GM19035 (cell line): Measurements from ENCODE around the gene JARID2.
A peak's percentile ranks its signal among the peaks of the same experiment; 100 is the strongest.

Experiments used
- ATAC-seq: cut with Tn5 transposase; IDR thresholded peaks from one replicate; pipeline ENCODE4 v1.9.1; 2021; ENCODE audit not compliant: unreplicated experiment

Gene JARID2

DNA sequence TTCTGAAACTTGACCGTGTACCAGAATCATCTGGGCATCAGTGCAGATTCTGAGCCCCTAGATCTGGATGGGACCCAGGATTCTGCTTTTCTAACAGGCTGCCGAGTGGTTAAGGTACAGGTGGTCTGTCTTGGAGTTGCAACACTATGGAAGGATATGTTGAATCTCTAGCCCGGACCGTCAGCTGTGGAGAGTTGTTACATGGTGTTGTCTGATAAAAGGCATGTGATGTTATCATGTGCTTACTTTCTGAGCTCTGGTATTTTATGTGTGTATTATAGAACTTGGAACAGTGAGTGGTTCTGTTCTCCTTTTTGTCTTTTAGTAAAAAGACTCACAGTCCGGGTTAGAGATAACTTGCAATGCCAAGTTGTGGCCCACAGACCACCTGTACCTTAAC is 123.0 kb downstream of the JARID2 start:
- no peak for ATAC-seq

DNA sequence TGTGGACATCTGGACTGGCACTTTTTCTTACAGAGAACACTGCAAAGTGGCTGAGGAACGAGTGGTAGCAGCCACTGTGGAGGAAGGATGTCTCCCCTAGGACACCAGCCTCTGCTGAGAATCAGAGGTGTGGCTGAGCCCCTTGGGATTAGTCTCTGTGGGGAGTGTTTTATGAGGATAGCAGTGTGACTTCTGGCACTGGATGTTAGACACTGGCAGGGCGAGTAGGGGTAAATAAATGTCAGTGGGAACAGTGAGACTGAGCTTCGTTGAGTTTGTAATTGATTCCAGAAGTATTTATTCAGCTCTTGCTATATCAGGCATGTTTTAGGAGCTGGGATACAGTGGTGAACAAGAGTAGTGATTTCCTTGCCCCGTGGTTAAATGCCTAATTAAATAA is 124.0 kb downstream of the JARID2 start:
- no peak for ATAC-seq

DNA sequence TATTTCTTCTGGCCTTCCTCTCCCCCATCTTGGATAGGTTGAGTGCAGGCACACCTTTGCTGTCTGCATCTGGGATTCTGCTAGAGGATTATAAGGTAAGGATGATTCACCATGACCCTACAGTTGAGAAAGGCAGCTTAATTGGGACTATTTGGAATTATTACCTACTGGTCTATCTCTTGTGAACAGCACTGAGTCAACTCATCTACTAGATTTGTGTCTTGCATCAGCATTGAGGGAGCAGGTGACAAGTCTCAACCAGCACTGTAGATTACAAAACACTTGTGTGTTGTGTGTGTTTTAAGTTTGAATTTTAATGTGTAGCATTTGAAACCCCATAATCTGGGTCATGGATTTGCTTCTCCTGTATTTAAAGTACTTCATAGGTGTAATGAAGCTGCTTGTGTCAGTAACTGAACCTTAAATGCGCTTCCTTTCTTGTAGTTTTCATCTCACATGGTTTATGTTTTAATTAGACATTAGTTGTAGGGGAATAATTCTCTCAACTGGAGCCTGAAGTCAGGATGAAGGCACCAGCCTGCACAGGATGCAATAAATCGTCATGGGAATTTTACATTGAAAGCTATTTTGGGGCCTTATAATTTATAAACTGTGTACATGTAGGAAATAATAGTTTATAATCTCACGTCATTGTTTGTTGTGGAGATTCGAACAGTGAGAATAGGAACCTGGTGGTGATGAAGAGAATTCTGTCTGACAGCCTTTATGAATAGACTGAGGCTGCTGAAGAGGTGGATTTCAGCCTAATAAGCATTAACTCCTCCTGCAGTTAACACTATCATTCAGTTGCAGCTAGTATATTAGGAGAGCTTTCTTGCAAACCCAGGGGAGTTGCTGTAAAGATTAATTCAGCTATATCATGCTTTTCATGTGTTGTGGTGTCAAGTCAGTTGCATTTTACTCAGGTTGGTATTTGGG is 125.1 kb downstream of the JARID2 start:
- ATAC-seq, result no peak

DNA sequence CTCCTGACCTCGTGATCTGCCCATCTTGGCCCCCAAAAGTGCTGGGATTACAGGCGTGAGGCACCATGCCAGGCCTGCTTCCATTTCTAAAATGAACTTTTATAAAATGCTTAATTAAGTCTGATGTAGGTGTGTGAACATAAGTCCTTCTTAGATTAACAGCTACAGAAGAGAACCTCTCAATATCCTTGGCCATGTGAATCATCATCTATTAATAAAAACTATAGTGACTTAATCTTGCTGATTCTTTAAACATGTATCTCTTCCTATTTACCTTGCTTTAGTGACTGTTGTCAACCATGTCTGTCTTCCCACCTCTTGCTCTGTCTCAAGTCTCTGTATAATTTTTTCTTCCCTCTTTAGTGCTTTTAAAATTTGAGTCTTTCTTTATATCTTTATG is 127.1 kb downstream of the JARID2 start:
- no peak for ATAC-seq

DNA sequence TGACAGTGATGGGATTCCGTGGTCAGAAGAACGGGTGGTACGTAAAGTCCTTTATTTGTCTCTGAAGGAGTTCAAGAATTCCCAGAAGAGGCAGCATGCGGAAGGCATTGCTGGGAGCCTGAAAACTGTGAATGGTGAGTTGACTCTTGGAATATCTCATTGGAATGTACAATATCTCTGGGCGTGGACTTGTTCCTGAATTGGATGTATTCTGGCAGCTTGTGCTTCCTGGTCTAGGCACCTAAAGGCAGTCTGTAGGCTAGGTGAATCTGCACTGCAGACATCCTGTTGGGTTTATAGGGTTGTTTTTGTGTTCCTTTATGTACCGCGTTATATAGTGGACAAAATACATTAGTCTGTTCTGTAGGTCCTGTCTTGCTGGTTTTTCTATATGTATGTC is 128.2 kb downstream of the JARID2 start:
- no peak for ATAC-seq

DNA sequence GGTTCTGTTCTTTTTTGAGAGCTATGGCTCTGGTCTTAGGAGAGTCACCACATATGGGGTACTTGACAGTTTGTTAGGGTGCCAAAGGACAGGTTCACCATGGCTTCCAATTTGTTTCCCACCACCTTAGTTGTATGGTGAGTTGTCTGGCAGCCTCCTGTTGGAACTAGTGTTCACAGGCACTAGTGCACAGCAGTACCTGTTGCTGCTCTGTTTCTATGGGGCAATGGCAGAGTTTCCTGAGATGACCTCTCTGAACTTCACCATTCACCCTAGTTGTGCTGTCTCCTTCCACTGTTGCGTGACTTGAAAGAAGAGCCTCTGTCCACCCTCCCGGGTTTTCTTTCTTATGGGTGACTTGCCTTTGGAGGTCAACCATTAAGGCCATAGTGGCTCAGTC is 129.1 kb downstream of the JARID2 start:
- ATAC-seq, result no peak

DNA sequence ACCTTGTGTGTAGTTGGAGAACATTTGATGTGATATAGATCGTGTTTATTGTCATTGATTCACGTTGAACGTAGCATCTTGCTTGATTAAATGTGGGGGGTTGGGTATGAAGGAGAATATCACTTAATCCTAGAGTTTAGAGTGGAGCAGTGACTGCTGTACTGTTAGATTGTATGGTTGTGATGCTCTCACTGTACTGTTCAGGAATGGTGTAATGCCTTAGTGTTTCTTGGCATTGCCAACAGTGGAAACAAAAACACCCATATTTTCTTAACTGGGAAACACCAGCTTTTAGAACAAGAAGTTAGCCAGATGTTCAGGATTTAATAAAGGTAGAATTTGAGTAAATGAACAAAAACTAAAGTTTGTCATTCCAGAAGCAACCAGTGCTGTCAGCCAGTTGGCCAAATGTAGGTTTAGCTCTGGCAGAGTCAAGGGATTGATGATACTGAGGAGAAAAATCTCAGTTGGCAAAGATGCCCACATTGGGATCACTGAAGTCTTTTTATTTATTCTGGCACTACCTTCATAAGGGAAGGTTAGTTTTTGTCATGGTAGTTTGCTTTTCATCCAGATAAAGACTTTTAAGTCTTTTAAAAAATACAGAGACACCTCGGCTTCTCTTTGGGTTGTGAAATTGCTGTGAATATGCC is 129.9 kb downstream of the JARID2 start:
- no peak for ATAC-seq

DNA sequence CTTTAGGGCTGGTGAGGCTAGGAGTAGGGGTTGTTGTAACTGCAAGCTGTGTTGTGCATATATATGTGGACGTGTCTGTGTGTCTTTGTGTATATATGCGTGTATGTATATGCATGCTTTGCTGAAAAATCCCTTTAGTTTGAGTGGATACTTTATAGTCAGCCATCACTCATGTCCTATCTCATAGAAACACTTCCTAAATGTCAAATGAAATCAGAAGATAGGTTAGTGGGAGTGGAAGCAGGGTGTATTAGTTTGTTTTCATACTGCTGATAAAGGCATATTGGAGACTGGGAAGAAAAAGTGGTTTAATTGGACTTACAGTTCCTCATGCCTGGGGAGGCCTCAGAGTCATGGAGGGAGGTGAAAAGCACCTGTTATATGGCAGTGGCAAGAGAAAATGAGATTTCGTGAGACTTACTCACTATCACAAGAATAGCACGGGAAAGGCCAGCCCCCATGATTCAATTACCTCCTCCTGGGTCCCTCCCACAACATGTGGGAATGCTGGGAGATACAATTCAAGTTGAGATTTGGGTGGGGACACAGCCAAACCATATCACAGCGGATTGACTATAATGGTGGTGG is 131.1 kb downstream of the JARID2 start:
- no peak for ATAC-seq

DNA sequence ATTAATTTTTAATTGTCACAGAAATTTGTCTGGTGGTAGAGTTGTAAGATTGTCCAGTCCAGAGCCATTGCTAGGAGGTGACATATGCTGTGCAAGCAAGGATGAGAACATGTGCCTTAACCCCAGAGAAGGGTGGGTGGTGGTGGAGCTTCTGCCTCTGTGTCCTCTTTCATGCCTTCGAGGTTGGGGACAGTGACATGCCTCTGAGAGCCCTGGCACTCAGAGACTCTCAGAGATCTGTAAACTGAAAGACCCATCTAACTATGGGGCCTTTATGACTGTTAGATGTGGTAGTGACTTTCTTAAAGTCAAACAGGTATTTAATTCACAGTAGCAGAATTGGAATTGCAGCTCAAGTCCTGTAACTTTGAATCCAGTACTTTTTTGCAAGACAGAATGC is 132.4 kb downstream of the JARID2 start:
- no peak for ATAC-seq

DNA sequence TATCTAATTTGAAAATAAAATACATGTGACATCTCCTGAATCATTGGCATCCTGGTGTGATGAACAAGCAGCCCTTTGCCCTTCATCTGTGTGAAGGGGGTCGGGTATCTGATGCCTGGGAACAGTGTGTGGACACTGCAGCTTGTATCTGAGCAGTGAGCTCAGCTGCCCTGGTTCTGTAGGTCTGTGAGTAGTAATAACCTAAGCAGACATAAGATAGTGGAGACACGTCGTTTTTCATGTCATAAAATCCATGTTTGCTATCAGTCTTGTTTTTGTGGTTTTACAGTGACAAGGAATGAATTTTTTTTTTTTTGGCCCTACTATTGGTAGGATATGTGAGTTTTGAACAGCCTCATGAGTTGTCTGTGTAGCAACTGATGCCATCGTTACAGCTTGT is 133.0 kb downstream of the JARID2 start:
- ATAC-seq, result no peak

DNA sequence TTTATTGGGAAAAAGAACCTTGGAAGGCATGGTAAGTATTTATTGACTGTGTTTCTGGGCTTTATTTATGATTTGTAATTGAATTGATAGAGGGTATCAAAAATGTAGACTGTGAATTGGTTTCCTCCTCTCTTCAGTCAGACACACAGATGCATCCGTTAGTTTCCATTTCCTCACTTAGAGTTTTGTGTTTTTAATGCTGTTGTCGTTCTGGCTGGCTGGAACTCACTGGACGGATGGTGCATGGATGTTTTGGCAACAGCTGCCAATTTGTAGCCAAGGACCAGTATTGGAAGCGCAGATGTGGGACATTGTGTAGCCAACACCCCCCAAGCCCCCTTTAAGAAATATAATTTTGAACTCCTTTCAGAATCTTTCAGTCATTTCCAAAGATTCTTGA is 134.5 kb downstream of the JARID2 start:
- no peak for ATAC-seq

DNA sequence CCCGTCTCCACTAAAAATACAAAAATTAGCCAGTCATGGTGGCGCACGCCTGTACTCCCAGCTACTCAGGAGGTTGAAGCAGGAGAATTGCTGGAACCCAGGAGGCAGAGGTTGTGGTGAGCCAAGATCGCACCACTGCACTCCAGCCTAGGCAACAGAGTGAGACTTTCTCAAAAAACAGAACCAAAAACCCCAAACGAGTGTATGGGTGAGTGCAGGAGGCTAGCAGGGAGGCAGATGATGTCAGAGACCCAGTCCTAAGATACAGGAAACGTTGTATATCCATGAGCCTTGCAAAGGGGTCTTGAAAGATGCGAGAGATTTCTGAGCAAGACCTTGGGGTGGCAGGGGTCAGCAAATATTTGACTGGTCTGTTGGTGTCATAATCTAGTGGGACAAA is 136.2 kb downstream of the JARID2 start:
- no peak for ATAC-seq

DNA sequence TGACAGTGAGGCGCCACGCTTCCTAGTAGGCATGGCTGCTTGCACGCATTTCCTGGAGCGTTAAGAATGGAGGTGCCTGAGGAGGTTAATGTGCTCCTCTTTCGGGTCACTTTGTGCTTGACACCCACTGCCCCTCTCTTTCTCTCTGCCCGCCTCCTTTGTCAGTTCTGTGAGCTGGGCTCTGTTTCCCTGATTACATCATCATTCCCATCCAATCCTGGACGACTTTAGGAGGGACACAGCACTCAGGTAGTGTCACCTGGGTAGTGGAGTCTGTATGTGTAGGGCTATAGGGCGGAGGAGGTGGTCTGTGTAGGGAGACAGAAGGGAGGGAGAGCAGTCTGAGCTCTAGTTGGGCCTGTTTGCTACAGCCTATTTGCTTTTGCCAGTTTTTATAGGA is 136.8 kb downstream of the JARID2 start:
- no peak for ATAC-seq

DNA sequence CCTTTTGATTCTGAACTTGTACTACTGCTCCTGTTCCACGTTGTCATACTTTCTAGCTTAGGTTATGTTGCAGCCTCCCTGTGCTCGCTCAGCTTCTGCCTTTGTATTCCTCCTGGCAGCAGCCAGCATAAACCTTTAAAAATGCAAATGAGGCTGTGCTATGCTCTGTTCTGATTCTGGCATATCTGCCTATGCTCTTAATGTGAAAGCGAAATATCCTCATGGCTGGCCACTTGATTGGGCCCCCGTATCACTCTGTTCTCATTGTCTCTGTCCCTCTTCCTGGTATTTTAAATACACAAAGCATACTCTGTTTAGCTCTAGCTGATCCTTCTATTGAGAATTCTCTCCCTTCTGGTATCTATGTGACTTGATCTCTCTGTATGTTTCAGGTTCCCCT is 139.0 kb downstream of the JARID2 start:
- peak; percentile 50 for ATAC-seq

DNA sequence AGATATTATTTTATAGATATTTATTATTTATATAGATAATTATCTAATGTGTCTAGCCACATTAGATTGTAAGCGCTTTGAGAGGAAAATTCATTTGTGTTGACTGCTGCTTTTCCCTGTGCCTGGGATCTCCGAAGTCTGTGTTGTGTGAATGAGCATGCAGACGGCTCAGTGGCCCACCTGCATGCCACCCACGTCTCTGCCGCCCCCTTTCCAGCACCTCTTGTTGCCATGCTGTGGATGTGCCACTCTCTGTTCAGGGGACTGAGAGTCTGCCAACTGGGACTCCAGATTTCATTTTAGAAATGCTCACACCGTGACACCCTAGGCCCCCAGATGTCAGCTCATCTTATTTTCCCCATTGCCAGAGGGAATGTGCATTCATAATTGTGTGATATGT is 139.7 kb downstream of the JARID2 start:
- no peak for ATAC-seq

DNA sequence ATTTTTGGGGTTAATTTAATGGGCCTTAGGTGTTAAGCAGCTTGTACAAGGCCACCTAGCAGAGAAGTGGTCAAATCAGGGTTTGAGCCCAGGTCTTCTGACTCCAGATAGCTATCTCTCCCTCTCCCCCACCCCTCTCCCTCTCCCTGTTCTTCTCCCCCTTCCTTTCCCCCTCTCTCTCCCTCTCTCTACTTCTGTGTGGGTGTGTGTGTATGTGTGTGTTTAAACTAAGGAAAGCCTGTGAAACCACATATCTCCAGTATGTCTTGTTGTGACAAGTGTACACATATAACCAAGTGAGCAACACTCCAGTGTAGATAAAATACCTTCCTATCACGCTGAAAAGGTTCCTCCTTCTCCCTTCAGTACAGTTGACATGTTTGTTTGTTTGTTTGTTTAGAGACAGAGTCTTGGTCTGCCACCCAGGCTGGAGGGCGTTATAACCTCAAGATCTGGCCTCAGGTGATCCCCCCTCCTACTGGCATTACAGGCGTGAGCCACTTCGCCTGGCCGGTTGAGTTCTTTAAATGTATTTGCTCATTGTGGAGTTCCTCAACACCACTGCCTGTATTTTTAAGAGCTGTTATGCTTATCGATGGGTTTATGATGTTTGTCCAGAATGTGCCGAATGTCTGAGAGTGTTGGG is 140.4 kb downstream of the JARID2 start:
- ATAC-seq, result no peak

DNA sequence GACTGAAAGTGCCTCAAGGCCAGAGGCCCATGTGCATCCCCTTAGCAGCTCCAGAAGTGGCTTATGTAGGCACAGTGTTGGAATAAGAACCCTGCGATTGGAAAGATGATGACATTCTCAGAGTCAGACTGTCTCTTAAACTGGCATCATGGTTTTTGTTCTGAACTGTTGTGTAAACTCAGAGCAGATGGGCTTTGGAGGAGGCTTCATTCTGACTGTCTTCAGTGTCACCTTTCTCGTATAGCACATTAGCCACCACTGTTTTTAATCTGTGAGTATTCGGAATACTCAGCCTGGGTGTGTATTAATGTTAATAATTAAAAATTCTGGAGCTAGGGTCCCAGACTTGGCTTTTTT is 140.9 kb downstream of the JARID2 start:
- ATAC-seq, result no peak

DNA sequence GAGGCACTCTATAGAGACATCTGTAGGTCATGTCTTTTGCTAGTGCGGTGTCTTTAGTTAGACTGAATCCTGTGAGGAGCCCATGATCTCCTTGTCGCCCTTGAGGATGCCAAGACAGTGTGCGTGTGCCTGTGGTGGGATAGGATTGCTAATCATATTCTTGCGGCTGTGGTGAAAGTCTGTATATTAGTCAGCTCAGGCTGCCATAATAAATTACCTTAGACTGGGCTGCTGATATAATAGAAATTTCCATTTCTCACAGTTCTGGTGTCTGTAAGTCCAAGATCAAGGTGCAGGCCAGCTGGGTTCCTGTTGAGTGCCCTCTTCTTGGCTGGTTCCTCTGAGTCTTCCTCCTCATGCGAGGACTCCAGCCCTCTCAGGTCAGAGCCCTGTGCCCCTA is 141.2 kb downstream of the JARID2 start:
- ATAC-seq, result no peak

DNA sequence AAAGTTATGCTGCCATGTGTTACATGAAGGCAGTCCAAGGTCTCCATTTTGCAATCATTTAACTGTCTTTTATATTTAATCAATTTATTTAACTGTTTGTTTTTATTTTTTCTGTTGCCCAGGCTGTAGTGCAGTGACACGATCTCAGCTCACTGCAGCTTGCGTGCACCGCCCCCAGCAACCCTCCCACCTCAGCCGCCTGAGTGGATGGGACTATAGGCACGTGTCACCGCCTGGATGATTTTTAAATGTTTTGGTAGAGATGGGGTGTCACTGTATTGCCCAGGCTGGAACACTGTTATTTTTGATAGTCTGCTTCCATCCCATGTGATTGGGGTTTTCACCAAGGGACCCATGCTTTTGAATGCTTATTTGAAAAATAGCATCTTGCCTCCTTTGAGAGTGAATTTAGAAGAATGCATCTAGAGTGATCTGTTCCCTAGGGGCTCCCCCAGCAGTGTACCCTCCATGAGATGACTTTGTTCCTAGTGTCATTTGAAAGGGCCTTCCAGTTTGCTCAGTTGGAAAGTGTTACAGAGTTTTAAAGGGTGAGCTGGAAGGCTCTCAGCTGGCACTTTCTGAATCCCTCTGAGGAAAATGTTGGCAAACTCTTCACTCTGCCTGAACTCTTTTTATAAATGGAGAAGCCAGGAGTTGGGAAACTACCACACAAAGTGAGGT is 143.4 kb downstream of the JARID2 start:
- ATAC-seq, result no peak

DNA sequence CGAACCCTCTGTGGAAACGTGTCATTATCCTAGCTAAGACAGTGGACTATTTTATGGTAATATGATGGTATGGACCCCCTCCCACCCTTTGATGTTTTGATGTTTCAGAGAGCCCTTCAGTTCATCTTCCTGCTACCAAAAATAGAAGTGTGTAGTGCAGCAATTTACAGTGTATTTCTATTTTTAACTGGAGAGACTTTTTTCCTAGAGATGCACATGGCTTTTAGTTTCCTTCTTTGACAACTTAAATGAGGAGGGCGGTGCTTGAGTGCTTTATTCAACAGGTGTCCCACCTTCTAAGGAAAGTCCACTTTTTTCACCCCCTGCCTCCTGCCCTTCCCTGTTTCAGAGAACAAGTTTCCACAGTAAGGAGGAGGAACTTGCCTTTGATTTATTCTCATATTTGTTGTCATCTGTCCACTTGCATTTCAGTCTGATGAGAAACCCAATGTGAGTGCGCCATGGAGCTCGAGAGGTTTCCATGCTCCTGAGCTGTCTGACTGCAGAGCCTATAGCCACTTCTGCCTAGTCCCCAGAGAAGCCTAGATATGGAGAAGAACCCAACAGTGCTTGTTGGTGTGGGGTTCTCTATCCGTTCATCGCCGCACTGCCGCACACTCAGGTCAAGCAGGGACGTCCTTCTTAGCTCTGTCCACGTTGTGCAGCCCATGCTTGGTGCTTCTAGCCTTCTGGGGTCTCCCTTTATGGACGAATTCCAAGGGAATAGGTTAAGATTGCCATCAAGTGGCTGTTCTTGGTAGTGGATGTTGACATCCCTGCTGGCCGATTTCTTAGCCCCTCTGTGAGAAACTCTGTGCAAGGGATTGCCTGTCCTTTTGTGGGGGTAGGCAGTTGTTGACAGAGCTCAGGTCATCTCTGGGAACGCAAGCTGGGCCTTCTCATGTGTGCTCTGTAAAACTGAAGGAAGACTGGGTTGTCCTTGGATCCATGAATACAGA is 144.2 kb downstream of the JARID2 start:
- no peak for ATAC-seq
